Measurements from ENCODE around the gene SPINK7. TPM values are rescaled to one million over a fixed set of nuclear protein-coding genes. Genes with fewer than 3 reads are reported as not detected.

The SPINK7 gene
- total RNA-seq, 4 donors from 2014 or later: not detected

DNA sequence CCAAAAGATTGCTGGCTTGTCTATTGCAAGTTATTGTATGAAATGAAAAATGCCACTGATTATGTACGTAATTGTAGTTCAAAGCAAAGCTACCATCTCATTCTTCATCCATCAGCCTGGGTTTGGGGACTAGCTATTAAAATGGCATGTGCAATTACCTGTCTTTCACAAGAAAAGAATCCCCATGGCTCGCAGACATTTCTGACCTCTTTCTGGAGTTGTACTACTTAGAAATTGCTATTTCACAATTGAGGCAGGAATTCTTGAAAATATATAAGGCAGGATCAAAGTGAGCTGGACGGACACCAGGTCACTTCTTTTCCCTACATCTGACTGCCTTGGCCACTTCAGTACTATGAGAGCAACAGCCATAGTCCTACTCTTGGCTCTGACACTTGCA is 23.0 kb downstream of the SPINK7 start, which contains the start of gene SPINK9:
SPINK9 (plus strand) TSS at position 301 of the 400 bp plus-strand sequence; CDS start at position 356, 55 bp downstream.
- no peaks in the 10 kb centered on the region for H3K9me3 ChIP-seq
- no peaks in the 10 kb centered on the region for H3K27me3 ChIP-seq
- intact Hi-C loops (cut with DNase I; ENCODE audit: low total_unique reads): no loop called here
- H3K4me1 ChIP-seq: no peaks in the 10 kb centered on the region
- no peak for ATAC-seq
- in situ Hi-C loops (cut with MboI; ENCODE audit: low sequenced_read_pairs in 4 of 4): no loop called here
- DNase-seq: no peak
- no peak for TF ChIP-seq POLR2A (IDR thresholded peaks at IDR 0.05)
- TF ChIP-seq, protein P1, sequence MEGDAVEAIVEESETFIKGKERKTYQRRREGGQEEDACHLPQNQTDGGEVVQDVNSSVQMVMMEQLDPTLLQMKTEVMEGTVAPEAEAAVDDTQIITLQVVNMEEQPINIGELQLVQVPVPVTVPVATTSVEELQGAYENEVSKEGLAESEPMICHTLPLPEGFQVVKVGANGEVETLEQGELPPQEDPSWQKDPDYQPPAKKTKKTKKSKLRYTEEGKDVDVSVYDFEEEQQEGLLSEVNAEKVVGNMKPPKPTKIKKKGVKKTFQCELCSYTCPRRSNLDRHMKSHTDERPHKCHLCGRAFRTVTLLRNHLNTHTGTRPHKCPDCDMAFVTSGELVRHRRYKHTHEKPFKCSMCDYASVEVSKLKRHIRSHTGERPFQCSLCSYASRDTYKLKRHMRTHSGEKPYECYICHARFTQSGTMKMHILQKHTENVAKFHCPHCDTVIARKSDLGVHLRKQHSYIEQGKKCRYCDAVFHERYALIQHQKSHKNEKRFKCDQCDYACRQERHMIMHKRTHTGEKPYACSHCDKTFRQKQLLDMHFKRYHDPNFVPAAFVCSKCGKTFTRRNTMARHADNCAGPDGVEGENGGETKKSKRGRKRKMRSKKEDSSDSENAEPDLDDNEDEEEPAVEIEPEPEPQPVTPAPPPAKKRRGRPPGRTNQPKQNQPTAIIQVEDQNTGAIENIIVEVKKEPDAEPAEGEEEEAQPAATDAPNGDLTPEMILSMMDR (IDR thresholded peaks at IDR 0.05 in 4 of 5, conservative IDR thresholded peaks at IDR 0.05 in 1 of 5): no peak
- H3K4me3 ChIP-seq: no peak within 1 kb of the TSS
- H3K36me3 ChIP-seq: no peaks in the 10 kb centered on the region
- H3K27ac ChIP-seq: no peak within 1 kb of the TSS

DNA sequence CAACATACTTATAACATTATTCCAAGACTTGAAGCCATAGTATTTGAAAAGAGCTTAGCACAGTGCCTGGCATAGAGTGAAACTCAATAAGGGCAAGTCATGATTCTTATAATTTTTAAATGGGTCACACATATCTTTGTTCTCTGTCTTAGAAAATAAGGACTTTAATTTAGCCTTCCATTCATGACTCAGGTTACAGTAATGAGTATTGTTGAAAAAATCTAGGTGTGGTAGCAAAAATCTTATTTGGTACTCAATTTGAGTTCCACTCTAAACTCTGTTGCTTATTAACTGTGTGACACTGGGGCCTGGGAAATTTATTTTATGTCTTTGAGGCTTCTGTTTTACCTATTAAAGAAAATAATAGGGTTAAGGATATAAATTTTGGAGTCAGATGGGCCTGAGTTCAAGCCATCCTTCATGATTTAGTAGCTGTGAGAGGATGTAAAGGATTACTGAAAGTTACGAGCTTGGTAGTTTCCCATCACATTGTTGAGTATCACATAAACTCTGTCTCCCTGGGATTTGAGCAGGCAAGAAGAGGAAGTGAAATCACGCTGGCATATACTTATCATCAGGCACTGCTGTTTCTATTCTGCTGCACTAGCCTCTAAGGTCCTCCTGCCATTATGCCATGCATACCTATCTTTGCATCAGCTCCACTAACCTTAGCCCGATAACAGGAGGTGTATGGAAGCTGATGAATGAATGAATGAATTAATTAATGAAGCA is 24.6 kb downstream of the SPINK7 start:
- no peak for DNase-seq
- in situ Hi-C loops (cut with MboI; ENCODE audit: low sequenced_read_pairs in 4 of 4): no loop called here

DNA sequence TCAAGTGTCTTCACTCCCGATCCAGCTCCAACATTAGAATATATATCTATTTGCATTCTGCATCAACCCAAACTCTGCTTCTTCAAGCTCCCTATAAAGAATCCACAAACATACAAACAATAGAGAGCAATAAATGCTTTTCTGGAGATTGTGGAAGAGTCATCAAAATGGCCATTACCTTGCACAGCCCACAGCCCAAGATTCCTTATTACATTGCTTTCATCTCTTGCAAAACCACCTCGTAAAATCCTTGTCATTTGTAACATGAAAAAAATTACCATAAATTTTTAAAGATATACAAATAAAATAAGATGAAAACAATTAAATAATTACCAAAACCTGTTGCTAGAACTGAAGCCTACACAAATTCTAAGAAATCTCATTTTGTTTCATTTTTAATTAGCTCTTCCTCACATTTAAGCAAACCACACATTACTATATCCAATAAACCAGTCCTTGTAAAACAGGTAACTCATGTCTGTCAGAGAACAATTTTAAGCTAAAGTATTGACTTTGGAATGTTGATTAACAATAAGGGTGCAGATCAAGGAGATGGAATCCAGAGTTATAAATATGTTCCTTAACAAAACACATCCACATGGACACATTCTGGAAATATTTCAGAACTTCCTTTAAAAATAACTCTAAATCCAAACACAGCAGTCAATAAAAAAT is 30.3 kb downstream of the SPINK7 start:
- Histone ChIP-seq H3K4me3 (no peak overlapping the region), H3K27ac (no peak overlapping the region), H3K27me3 (no peaks in the 10 kb centered on the region), H3K9me3 (no peaks in the 10 kb centered on the region), H3K36me3 (no peaks in the 10 kb centered on the region), H3K4me1 (no peaks in the 10 kb centered on the region)
- DNase-seq: no peak
- TF ChIP-seq, protein P1 (IDR thresholded peaks at IDR 0.05 in 4 of 5, conservative IDR thresholded peaks at IDR 0.05 in 1 of 5): no peak
- TF ChIP-seq POLR2A (IDR thresholded peaks at IDR 0.05): no peak
- intact Hi-C loops (cut with DNase I; ENCODE audit: low total_unique reads) (no loop called here), in situ Hi-C loops (cut with MboI; ENCODE audit: low sequenced_read_pairs in 4 of 4) (no loop called here)
- ATAC-seq: no peak

More for the DNA sequence above, 24.6 kb downstream of the SPINK7 start:
- Histone ChIP-seq H3K4me3 (no peak overlapping the region), H3K4me1 (no peaks in the 10 kb centered on the region), H3K9me3 (no peaks in the 10 kb centered on the region), H3K27me3 (no peaks in the 10 kb centered on the region), H3K27ac (no peak overlapping the region), H3K36me3 (no peaks in the 10 kb centered on the region)
- no peak for TF ChIP-seq POLR2A (IDR thresholded peaks at IDR 0.05)
- TF ChIP-seq, protein P1 (IDR thresholded peaks at IDR 0.05 in 4 of 5, conservative IDR thresholded peaks at IDR 0.05 in 1 of 5): no peak
- intact Hi-C loops (cut with DNase I; ENCODE audit: low total_unique reads): no loop called here
- ATAC-seq: no peak

DNA sequence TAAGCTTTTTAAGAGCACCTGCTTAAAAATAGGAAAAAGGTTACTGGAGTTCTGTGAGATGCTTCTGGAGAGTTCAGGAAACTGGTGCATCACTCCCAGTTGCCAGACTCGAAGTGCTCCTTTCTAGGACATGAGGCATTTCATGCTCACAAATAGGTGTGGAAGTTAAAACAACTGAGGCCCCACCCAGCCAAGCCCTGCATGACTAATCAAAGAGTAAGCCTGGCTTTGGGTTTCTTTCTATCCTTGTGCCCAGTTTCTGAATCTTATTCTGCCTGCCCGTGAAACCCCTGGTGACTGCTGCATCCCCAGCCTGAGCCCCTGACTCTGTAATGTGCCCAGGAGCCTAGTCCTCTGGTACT is 30.8 kb downstream of the SPINK7 start:
- in situ Hi-C loops (cut with MboI; ENCODE audit: low sequenced_read_pairs in 4 of 4) (no loop called here), intact Hi-C loops (cut with DNase I; ENCODE audit: low total_unique reads) (no loop called here)
- Histone ChIP-seq H3K36me3 (no peaks in the 10 kb centered on the region), H3K27me3 (no peaks in the 10 kb centered on the region), H3K4me3 (no peak overlapping the region), H3K4me1 (no peaks in the 10 kb centered on the region), H3K9me3 (no peaks in the 10 kb centered on the region), H3K27ac (no peak overlapping the region)
- DNase-seq (no peak), ATAC-seq (no peak)
- TF ChIP-seq, protein P1 (IDR thresholded peaks at IDR 0.05 in 4 of 5, conservative IDR thresholded peaks at IDR 0.05 in 1 of 5): no peak
- TF ChIP-seq POLR2A (IDR thresholded peaks at IDR 0.05): no peak
